Muscle layer of duodenum (tissue), 2 donors: Measurements from ENCODE around the gene CLNS1A.
"Not testable (repeated sequence)": the region's sequence is repeated elsewhere in the genome, so short reads cannot be mapped to it uniquely, and the experiment has no call there.

Experiments used
- H3K27ac ChIP-seq: one replicate; pipeline ENCODE4 v1.7.0; 2013; ENCODE audit warnings: mild to moderate bottlenecking, low read length
- H3K27me3 ChIP-seq: one replicate; pipeline ENCODE4 v1.7.0; 2013; ENCODE audit warnings: low read depth, mild to moderate bottlenecking, control low read depth, low read length
- H3K36me3 ChIP-seq, 2 donors: one replicate each; pipeline ENCODE4 v1.7.0; 2013; ENCODE audit warnings: low read length in 2 of 2, control low read depth in 1 of 2, mild to moderate bottlenecking in 1 of 2; ENCODE audit not compliant: insufficient read depth in 2 of 2, control insufficient read depth in 1 of 2
- H3K4me1 ChIP-seq, 2 donors: one replicate each; pipeline ENCODE4 v1.7.0; 2013; ENCODE audit warnings: low read length in 2 of 2, mild to moderate bottlenecking in 2 of 2, control low read depth in 1 of 2, moderate library complexity in 1 of 2; ENCODE audit not compliant: insufficient read depth in 2 of 2, control insufficient read depth in 1 of 2
- H3K4me3 ChIP-seq, 2 donors: one replicate each; pipeline ENCODE4 v1.7.0; 2013; ENCODE audit warnings: low read length in 2 of 2, low read depth in 1 of 2, mild to moderate bottlenecking in 1 of 2
- H3K9me3 ChIP-seq, 2 donors: one replicate each; pipeline ENCODE4 v1.7.0; 2013; ENCODE audit warnings: low read length in 2 of 2, control low read depth in 1 of 2, mild to moderate bottlenecking in 1 of 2; ENCODE audit not compliant: control insufficient read depth in 1 of 2
- donor health status: healthy.

The CLNS1A gene

DNA sequence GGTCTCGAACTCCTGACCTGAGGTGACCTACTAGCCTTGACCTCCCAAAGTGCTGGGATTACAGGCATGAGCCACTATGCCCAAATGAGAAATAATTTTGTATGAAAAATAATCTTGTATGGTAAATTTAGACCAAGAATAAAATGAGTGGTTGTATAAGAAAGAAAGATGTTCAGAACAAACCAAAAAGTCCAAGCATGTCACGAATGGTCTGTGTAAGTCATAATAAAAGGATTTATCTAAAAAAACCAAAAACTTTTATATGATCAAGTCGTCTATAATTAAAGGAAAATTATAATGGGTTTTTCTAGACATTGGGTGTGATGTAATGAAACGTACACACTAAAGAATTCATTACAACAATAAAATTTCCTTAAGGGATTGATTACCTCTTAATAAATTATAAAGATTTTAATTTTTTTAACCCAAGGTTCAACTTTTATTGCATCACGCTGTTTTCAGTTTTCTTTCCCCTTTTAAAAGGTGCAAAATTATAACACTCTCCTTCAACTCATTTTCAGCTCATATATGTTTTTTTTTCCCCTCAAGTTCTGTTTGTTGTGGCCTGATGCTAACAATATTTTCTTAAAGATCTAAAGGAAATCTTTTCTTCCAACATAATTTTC is 56.8 kb downstream of the CLNS1A start:
- Histone ChIP-seq H3K4me1 (no peaks in the 10 kb centered on the region), H3K9me3 (no peaks in the 10 kb centered on the region), H3K27me3 (no peaks in the 10 kb centered on the region), H3K27ac (no peak overlapping the region), H3K4me3 (no peak overlapping the region), H3K36me3 (no peaks in the 10 kb centered on the region)

DNA sequence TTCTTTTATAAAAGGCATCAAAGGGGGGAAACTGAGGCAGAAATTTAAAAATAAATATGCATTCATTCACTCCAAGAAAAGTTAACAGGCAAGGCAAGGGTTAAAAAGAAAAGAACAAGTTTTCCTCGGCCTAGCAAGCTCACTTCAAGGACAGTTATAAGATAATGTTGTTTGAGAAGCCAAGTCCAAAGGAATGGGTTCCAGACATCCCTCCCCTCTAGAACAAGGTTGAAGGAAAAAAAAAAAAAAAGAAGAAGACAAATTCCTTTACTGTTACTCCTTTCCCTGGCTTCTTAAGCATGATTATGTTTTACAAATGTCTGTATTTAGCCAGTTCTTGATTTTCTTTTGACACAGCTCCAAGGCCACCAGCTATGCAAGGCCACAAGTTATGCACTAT is 62.2 kb downstream of the CLNS1A start:
- H3K27me3 ChIP-seq, H3K27ac ChIP-seq, H3K4me1 ChIP-seq, H3K4me3 ChIP-seq, H3K36me3 ChIP-seq, H3K9me3 ChIP-seq: not testable (repeated sequence)

DNA sequence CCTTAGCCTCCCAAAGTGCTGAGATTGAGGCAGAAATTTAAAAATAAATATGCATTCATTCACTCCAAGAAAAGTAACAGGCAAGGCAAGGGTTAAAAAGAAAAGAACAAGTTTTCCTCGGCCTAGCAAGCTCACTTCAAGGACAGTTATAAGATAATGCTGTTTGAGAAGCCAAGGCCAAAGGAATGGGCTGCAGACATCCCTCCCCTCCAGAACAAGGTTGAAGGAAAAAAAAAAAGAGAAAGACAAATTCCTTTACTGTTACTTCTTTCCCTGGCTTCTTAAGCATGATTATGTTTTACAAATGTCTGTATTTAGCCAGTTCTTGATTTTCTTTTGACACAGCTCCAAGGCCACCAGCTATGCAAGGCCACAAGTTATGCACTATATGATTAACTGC is 66.7 kb downstream of the CLNS1A start:
- not testable (repeated sequence) for H3K4me1 ChIP-seq, H3K9me3 ChIP-seq, H3K27ac ChIP-seq, H3K27me3 ChIP-seq, H3K4me3 ChIP-seq, H3K36me3 ChIP-seq

DNA sequence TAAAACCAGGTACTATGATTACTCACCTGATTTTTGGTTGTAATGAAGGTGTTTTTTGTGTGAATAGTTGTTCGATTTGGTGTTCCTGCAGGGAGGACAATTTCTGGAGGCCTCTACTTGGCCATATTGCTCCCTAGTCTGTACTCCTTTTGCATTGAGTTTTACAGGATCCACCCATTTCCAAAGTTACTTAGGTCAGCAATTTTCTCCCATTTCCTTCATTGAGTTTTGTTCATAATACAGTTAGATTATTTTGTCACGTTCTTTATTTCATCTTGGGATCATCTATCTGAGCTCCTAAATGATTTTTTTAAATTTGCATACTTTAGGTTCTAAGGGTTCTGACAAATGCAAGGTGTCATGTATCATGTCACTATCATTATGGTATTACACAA is 67.9 kb downstream of the CLNS1A start:
- Histone ChIP-seq H3K4me3 (no peak overlapping the region), H3K4me1 (no peaks in the 10 kb centered on the region), H3K9me3 (no peaks in the 10 kb centered on the region), H3K27ac (no peak overlapping the region), H3K36me3 (no peaks in the 10 kb centered on the region), H3K27me3 (no peaks in the 10 kb centered on the region)

DNA sequence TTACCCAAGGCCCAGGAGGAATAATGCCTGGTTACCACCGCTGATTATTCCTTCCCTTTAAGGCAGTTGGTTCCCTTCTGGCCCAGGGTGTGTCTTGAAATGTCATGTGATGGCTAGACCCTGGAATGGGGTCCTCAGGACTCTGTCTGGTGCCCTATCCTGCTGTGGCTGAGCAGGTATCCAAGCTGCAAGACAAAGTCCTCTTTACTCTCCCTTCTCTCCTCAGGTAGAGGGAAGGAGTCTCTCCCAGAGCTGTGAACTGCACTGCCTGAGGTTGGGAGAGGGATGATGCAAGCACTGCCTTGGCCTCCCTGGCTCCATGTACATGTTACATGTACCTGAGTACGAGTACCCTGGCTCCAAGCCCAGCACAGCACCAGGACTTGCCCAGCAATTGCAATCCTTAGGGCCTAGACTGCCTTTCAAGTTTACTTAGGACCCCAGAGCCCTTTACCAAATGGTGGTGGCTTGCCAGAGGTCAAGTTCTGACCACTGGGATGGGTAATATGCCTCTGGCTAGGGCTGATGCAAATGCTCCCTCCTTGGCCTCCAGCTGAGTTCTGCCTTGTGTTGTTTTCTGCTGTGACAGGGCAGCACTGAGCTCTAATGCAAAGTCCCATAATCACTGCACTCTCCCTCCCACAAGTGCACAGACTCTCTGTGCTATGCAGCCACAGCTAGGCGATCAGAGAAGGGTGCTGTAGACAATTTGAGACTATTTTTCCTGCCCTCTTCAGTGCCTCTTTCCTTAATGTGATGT is 68.5 kb downstream of the CLNS1A start:
- Histone ChIP-seq H3K27me3 (no peaks in the 10 kb centered on the region), H3K27ac (no peak overlapping the region), H3K9me3 (no peaks in the 10 kb centered on the region), H3K4me3 (no peak overlapping the region), H3K4me1 (no peaks in the 10 kb centered on the region), H3K36me3 (no peaks in the 10 kb centered on the region)

DNA sequence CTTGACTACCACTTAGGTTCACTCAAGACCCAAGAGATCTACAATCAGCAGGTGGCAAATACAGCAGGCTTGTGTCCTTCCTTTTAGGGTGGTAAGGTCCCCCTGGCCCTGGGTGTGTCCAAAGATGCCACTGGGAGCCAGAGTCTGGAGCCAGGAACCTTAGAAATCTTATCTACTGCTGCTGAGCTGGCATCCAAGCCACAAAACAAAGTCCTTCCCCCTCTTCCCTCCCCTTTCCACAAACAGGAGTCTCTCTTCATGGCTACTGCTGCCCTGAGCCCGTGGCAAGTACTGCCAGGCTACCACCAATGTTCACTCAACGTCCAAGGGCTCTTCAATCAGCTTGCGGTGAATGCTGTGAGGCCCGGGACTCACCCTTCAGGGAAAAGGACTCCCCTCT is 69.3 kb downstream of the CLNS1A start:
- H3K4me1 ChIP-seq = no peaks in the 10 kb centered on the region
- no peaks in the 10 kb centered on the region for H3K9me3 ChIP-seq

More for the DNA sequence above, 69.3 kb downstream of the CLNS1A start:
- H3K4me3 ChIP-seq = no peak overlapping the region
- no peaks in the 10 kb centered on the region for H3K36me3 ChIP-seq
- H3K27ac ChIP-seq = no peak overlapping the region
- H3K27me3 ChIP-seq = no peaks in the 10 kb centered on the region
